Effector memory CD8-positive, alpha-beta T cell (primary cell): Measurements from ENCODE around the gene GABBR2.
"Not testable (repeated sequence)": the region's sequence is repeated elsewhere in the genome, so short reads cannot be mapped to it uniquely, and the experiment has no call there.

Experiments used
- ATAC-seq: fragments of 150-1000 bp; cut with Tn5 transposase; replicated peaks from 2 replicates; pipeline ENCODE4 v1.10.0; 2021; ENCODE audit warnings: mild to moderate bottlenecking, moderate library complexity
- DNase-seq, 3 experiments: peaks; one replicate each; pipeline ENCODE4 v3.0.0; 2021
- H3K27ac Mint-ChIP-seq, 2 donors: one replicate each; pipeline ENCODE4 v1.8.0; 2022; ENCODE audit warnings: mild to moderate bottlenecking in 2 of 2, mixed read lengths in 2 of 2, moderate library complexity in 2 of 2
- H3K27me3 Mint-ChIP-seq, 2 donors: one replicate each; pipeline ENCODE4 v1.8.0; 2022; ENCODE audit warnings: mixed read lengths in 2 of 2
- H3K36me3 Mint-ChIP-seq: one replicate; pipeline ENCODE4 v1.8.0; 2022; ENCODE audit warnings: mild to moderate bottlenecking, moderate library complexity, mixed read lengths; ENCODE audit not compliant: insufficient read depth
- H3K4me1 Mint-ChIP-seq, 2 donors: one replicate each; pipeline ENCODE4 v1.8.0; 2022; ENCODE audit warnings: low read depth in 2 of 2, mixed read lengths in 2 of 2
- H3K4me3 Mint-ChIP-seq, 2 donors: one replicate each; pipeline ENCODE4 v1.8.0; 2022; ENCODE audit warnings: mild to moderate bottlenecking in 2 of 2, mixed read lengths in 2 of 2, moderate library complexity in 2 of 2
- H3K9me3 Mint-ChIP-seq, 2 donors: one replicate each; pipeline ENCODE4 v1.8.0; 2022; ENCODE audit warnings: mixed read lengths in 2 of 2

GABBR2 gene

GRCh38 chr9:98602839-98603500, 105.8 kb downstream of the GABBR2 start:
- H3K9me3 Mint-ChIP-seq: no peaks in the 10 kb centered on the region
- H3K4me3 Mint-ChIP-seq: no peak overlapping the region
- H3K36me3 Mint-ChIP-seq: no peaks in the 10 kb centered on the region
- no peak for DNase-seq
- H3K4me1 Mint-ChIP-seq: no peaks in the 10 kb centered on the region
- peaks cover 17 to 38% of the 10 kb centered on the region in 2 donors for H3K27me3 Mint-ChIP-seq
- no peak for ATAC-seq
- no peak overlapping the region for H3K27ac Mint-ChIP-seq

- DNase-seq: no peak
- no peak for ATAC-seq
- Mint-ChIP-seq H3K27me3 (peaks cover 14 to 42% of the 10 kb centered on the region in 2 donors), H3K36me3 (no peaks in the 10 kb centered on the region), H3K4me1 (no peaks in the 10 kb centered on the region), H3K9me3 (no peaks in the 10 kb centered on the region), H3K27ac (no peak overlapping the region), H3K4me3 (no peak overlapping the region)
Observed at GRCh38 chr9:98600631-98601030, 108.1 kb downstream of the GABBR2 start.

- Mint-ChIP-seq H3K4me3 (no peak overlapping the region), H3K36me3 (no peaks in the 10 kb centered on the region), H3K27me3 (peaks cover 22 to 51% of the 10 kb centered on the region in 2 donors), H3K27ac (no peak overlapping the region), H3K9me3 (no peaks in the 10 kb centered on the region), H3K4me1 (no peaks in the 10 kb centered on the region)
- DNase-seq: no peak
- ATAC-seq: no peak
Observed at GRCh38 chr9:98599566-98600216, 109.0 kb downstream of the GABBR2 start.

GRCh38 chr9:98598861-98599260, 109.9 kb downstream of the GABBR2 start:
- Mint-ChIP-seq H3K9me3 (no peaks in the 10 kb centered on the region), H3K4me1 (no peaks in the 10 kb centered on the region), H3K4me3 (no peak overlapping the region), H3K36me3 (no peaks in the 10 kb centered on the region), H3K27me3 (peaks cover 24 to 60% of the 10 kb centered on the region in 2 donors), H3K27ac (no peak overlapping the region)
- DNase-seq (no peak), ATAC-seq (no peak)

GRCh38 chr9:98597236-98597771, 111.4 kb downstream of the GABBR2 start:
- no peaks in the 10 kb centered on the region for H3K4me1 Mint-ChIP-seq
- peaks cover 27 to 67% of the 10 kb centered on the region in 2 donors for H3K27me3 Mint-ChIP-seq
- H3K36me3 Mint-ChIP-seq: no peaks in the 10 kb centered on the region
- ATAC-seq: no peak
- H3K4me3 Mint-ChIP-seq: no peak overlapping the region
- no peak for DNase-seq
- no peak overlapping the region for H3K27ac Mint-ChIP-seq
- no peaks in the 10 kb centered on the region for H3K9me3 Mint-ChIP-seq

GRCh38 chr9:98596486-98596885, 112.2 kb downstream of the GABBR2 start:
- ATAC-seq (no peak), DNase-seq (no peak)
- Mint-ChIP-seq H3K36me3 (no peaks in the 10 kb centered on the region), H3K4me3 (no peak overlapping the region), H3K27ac (no peak overlapping the region), H3K27me3 (peaks cover 29 to 61% of the 10 kb centered on the region in 2 donors), H3K9me3 (no peaks in the 10 kb centered on the region), H3K4me1 (no peaks in the 10 kb centered on the region)

GRCh38 chr9:98594546-98595160, 114.1 kb downstream of the GABBR2 start:
- ATAC-seq (no peak), DNase-seq (no peak)
- no peaks in the 10 kb centered on the region for H3K4me1 Mint-ChIP-seq
- H3K9me3 Mint-ChIP-seq: no peaks in the 10 kb centered on the region
- H3K4me3 Mint-ChIP-seq: no peak overlapping the region
- no peaks in the 10 kb centered on the region for H3K36me3 Mint-ChIP-seq
- H3K27ac Mint-ChIP-seq: no peak overlapping the region
- H3K27me3 Mint-ChIP-seq: peaks cover 36 to 61% of the 10 kb centered on the region in 2 donors

- no peak overlapping the region for H3K27ac Mint-ChIP-seq
- no peaks in the 10 kb centered on the region for H3K36me3 Mint-ChIP-seq
- DNase-seq: no peak
- H3K4me3 Mint-ChIP-seq: no peak overlapping the region
- H3K27me3 Mint-ChIP-seq: peaks cover 40 to 63% of the 10 kb centered on the region in 2 donors
- H3K9me3 Mint-ChIP-seq: no peaks in the 10 kb centered on the region
- ATAC-seq: no peak
- H3K4me1 Mint-ChIP-seq: no peaks in the 10 kb centered on the region
Observed at GRCh38 chr9:98593354-98594253, 115.1 kb downstream of the GABBR2 start.

GRCh38 chr9:98591696-98592095, 117.0 kb downstream of the GABBR2 start:
- DNase-seq: no peak
- ATAC-seq: no peak
- H3K4me1 Mint-ChIP-seq: no peaks in the 10 kb centered on the region
- H3K27me3 Mint-ChIP-seq: peaks cover 33 to 68% of the 10 kb centered on the region in 2 donors
- H3K4me3 Mint-ChIP-seq: no peak overlapping the region
- no peak overlapping the region for H3K27ac Mint-ChIP-seq
- H3K9me3 Mint-ChIP-seq: no peaks in the 10 kb centered on the region
- no peaks in the 10 kb centered on the region for H3K36me3 Mint-ChIP-seq

GRCh38 chr9:98590101-98590500, 118.6 kb downstream of the GABBR2 start:
- ATAC-seq (no peak), DNase-seq (no peak)
- H3K4me3 Mint-ChIP-seq: no peak overlapping the region
- no peak overlapping the region for H3K27ac Mint-ChIP-seq
- H3K27me3 Mint-ChIP-seq: peaks cover 29 to 62% of the 10 kb centered on the region in 2 donors
- H3K9me3 Mint-ChIP-seq: no peaks in the 10 kb centered on the region
- H3K4me1 Mint-ChIP-seq: no peaks in the 10 kb centered on the region
- H3K36me3 Mint-ChIP-seq: no peaks in the 10 kb centered on the region

GRCh38 chr9:98589102-98589501, 119.6 kb downstream of the GABBR2 start:
- no peak overlapping the region for H3K4me3 Mint-ChIP-seq
- H3K27ac Mint-ChIP-seq: no peak overlapping the region
- no peaks in the 10 kb centered on the region for H3K36me3 Mint-ChIP-seq
- H3K27me3 Mint-ChIP-seq: peaks cover 28 to 52% of the 10 kb centered on the region in 2 donors
- no peaks in the 10 kb centered on the region for H3K4me1 Mint-ChIP-seq
- H3K9me3 Mint-ChIP-seq: no peaks in the 10 kb centered on the region
- no peak for DNase-seq
- no peak for ATAC-seq

- H3K4me1 Mint-ChIP-seq, H3K9me3 Mint-ChIP-seq, ATAC-seq, DNase-seq, H3K27ac Mint-ChIP-seq, H3K36me3 Mint-ChIP-seq, H3K4me3 Mint-ChIP-seq: not testable (repeated sequence)
- H3K27me3 Mint-ChIP-seq: peaks cover 20 to 28% of the 10 kb centered on the region in 2 donors
Observed at GRCh38 chr9:98584853-98585438, 123.8 kb downstream of the GABBR2 start.

- Mint-ChIP-seq H3K9me3 (no peaks in the 10 kb centered on the region), H3K4me3 (no peak overlapping the region), H3K36me3 (no peaks in the 10 kb centered on the region), H3K27ac (no peak overlapping the region), H3K27me3 (peaks cover 14 to 30% of the 10 kb centered on the region in 2 donors), H3K4me1 (no peaks in the 10 kb centered on the region)
- DNase-seq: no peak
- no peak for ATAC-seq
Observed at GRCh38 chr9:98584059-98584458, 124.7 kb downstream of the GABBR2 start.
